NB4 (cell line): ENCODE results near the gene ASPG.

ENCODE experiments used
- CTCF ChIP-seq: IDR thresholded peaks from one replicate; pipeline ENCODE4 v1.5.1; 2012; ENCODE audit warnings: low read depth, low read length
- MAX ChIP-seq: IDR thresholded peaks from 2 replicates; pipeline ENCODE4 v1.6.1; 2011; ENCODE audit warnings: low read depth, low read length
- MYC ChIP-seq: IDR thresholded peaks from 2 replicates; pipeline ENCODE4 v1.6.1; 2011; ENCODE audit warnings: low read depth, low read length
- POLR2A ChIP-seq: IDR thresholded peaks from 2 replicates; pipeline ENCODE4 v1.6.1; 2011; ENCODE audit warnings: mild to moderate bottlenecking; ENCODE audit not compliant: insufficient read length; ENCODE audit errors: extremely low read depth

- TF ChIP-seq POLR2A (no peak), CTCF (no peak), MAX (no peak), MYC (no peak)
Observed at GRCh38 chr14:104152246-104152575, 66.7 kb downstream of the ASPG start.
